GM19035 (cell line): ENCODE data around the gene ETV6.

Source experiments
- ATAC-seq: cut with Tn5 transposase; IDR thresholded peaks from one replicate; pipeline ENCODE4 v1.9.1; 2021; ENCODE audit not compliant: unreplicated experiment

Gene ETV6

DNA sequence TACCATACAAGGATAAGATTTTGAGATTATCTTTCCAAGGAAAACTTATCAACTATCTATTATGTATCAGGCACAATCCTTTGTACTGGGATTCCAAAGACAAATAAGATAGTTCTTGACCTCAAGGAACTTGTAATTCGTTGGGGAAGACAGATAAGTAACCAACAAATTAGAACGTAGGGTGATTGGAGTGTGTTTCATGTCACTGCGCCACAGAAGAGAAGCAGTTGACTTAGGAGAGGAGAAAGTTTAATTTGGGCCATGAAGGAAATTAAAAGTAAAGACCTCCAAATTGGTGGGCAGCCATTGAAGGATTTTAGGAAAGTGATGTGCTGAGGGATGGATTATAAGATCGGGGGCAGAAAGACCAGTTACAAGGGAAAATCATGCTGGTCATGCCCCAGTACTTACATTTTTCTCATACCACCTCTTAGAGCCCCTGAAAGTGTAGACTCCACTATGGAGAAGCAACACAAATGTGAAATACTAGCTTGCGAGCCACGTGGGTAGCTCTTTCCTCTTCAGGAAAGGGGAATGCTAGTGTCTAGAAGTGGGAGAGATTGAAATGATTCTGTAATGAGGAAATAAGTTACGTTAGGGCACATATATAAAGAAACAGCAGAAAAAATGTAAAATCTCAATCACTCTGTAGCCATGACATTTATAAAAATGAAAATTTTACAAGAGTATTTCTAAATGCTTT, 148.7 kb downstream of the ETV6 start:
- ATAC-seq: no peak

DNA sequence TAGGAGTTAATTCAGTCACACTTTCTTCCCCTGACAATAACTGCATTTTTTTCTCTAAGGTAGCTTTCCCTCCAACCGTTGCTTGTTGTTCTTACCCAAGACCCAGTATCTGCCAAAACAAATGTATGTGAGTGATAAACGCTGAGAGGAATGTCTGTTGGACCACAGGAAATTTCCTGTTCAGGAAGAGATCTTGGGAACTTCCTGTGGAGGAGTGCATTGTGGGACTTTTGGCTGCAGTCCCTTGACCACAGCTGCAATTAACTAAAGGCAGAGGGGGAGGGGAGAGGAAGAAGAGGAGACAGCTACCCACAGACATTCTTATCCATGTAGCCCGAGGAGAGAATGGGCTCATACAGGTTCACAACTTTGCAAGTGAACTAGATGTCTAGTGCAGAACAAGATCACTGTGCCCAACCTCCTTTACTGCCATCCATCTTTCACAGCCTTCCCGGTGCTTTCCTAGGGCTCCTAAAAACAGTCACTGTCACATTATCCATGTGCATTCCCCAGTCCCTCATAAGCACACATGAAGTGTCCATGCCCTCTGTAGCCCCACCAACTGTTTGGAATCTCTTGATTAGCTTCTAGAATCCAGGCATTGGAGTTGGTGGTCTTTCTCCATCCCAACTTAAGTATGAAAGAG, 149.5 kb downstream of the ETV6 start:
- ATAC-seq: no peak

DNA sequence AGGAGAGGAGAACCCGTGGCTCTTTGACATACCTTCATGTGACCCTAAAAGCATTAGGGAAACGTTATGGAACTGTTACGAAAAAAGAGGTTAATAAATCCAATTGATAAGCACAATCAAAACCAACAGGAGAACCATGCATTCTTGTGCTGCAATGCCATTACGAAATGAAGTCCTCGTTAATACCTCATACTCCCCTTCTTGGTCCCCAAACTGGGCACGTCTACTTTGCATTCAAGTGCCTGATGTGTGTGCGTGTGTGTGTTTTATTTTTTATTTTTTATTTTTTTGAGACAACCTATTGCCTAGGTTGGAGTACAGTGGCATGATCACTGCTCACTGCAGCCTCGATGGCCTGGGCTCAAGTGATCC, 150.0 kb downstream of the ETV6 start:
- no peak for ATAC-seq

DNA sequence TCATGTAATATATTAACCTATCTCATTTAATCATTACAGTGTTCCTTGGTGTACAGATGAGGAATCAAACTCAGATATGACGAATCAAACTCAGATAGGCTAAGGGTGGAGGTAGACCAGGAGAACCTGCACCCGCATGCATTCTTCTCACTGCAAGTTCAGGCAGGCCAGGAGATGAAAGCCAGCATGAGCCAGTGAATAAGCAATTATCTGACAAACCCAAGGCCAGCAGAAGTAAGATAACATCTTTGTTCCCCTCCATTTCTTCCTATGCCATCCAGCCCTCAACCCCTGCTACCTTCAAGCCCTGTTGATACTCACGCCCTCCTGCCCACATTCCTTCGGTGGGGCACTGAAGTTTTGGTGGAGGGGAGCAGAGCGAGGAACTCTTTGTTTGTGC, 152.2 kb downstream of the ETV6 start:
- no peak for ATAC-seq

DNA sequence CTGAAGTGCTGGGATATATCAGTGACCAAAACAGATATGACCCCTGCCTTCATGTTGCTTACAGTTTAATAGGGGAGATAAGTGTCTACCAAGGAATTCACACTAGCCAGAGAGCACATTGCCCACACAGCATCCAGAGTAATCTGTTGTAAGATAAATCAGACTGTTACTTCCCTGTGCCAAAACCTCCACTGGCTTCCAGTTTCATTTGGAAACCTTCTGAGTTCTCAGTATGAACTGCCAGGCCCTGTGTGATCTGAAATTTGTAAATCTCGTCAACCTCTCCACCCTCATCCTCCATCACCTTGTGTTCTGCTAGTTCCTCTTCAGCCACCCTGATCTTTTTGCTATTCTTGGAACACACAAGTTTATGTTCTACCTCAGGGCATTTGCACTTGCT, 154.7 kb downstream of the ETV6 start:
- ATAC-seq: no peak

DNA sequence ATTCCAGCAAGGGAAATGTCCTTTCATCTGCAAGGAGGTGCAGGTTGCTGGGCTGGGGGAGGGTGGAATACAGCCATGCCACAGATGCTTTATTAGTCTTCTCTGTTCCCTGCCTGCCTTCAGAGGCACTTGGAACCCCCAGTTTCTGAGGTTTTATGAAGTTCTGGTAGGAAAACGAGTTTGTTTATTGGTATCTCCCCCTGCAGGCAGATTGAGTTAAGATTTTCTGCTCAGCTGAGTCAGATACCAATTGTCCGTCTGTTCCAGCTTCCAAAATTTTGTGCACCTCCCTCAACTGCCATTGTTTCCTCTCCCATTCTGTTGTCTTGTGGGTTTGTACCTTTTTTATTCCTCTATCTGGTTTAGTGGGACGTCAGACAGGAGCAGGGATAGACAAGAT, 155.6 kb downstream of the ETV6 start:
- no peak for ATAC-seq

DNA sequence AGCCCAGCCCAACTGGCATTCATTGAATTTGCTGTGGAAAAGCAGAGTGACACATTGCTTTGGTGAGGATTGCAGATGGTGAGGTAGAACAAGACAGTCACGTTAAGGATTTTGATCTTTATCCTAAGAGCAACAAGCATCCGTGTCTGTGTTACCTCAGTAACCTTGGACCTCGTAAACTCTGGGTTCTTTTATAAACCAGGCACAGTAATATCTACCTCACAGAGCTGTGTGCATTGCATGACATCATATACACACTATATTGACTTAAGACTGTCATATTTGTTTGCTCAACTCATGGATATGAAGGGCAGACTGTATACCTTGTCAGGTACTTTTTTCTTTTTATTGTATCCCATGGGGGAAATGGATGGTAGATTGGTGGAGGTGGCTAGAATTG, 156.2 kb downstream of the ETV6 start:
- no peak for ATAC-seq

DNA sequence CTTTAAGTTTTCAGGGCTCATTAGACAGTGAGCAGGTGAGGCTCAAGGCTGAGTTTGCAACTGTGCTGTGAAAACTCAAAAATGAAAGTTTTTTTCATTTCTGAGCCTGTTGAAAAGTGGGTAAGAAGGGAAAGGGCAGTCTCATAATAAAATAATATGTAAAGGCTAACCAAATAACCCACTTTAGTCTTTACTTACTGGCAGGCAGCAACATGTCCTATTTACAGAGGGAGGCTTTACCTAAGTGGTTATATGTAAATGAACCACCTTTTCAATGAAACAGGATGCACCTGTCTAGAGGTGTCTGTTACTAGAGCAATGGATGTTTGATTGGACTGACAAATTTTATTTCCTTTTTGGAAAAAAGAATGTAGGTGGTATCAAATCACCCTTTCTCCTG, 158.0 kb downstream of the ETV6 start:
- ATAC-seq: no peak

DNA sequence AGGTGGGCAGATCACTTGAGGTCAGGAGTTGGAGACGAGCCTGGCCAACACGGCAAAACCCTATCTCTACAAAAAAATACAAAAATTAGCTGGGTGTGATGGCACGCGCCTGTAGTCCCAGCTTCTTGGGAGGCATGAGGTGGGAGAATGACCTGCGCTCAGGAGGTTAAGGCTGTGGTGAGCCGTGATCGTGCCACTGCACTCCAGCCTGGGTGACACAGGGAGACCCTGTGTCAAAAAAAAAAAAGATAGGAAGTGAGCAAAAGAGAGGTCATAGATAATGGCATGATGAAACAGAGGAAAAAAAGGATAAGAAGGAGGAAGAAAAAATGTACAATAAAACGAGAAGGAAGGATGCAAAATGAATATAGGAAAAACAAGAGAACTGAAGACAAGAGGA, 159.5 kb downstream of the ETV6 start:
- ATAC-seq: no peak

DNA sequence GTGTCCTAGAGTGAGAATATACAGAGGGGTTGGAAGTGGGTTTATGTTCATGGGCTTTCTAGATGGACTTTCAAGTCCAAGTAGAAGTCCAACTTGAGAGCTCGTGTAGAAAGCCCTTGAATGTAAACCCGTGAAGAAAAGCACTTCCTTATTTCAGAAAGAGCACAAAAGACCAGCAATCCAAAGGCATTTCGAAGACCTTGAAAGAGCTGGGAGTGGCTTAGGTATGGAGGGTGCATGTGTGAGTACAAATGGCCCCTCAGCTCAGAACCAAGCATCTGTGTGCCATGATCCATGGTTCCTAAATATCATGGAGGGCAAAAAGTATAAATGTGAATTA, 160.7 kb downstream of the ETV6 start:
- no peak for ATAC-seq

DNA sequence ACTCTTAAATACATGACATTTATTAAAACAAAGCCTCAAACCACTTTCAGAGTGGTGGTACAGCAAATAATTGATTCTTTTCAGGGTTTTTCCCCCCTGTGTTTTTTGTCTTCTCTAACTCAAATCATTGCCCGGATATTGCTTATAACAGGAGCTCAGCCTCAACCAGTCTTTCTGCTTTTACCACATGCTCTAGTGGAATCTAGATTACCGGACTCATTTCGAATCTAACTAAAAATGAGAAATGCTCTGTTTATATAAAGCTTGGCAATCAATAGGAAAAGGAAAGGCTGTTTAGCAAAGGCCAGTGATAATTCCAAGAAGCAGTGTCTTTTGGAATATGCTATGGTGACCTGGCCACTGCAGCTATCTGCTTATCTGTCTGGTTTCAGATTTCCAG, 161.5 kb downstream of the ETV6 start:
- no peak for ATAC-seq

DNA sequence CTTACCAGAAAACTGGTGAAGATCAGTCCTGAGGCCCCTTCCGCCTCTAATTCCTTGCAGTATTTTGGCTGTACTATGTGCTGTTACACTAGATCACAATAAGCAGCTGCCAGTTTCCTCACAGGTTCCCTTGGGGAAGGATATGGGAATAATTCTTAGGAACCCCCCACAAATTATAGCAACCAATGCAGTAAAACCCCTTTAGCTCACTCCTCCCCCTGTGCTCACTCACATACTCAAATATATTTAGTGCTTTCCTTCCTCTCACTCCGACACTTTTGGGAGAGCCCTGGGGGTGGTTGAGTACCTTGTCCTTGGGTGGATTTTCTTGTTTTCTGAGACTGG, 162.7 kb downstream of the ETV6 start:
- no peak for ATAC-seq

DNA sequence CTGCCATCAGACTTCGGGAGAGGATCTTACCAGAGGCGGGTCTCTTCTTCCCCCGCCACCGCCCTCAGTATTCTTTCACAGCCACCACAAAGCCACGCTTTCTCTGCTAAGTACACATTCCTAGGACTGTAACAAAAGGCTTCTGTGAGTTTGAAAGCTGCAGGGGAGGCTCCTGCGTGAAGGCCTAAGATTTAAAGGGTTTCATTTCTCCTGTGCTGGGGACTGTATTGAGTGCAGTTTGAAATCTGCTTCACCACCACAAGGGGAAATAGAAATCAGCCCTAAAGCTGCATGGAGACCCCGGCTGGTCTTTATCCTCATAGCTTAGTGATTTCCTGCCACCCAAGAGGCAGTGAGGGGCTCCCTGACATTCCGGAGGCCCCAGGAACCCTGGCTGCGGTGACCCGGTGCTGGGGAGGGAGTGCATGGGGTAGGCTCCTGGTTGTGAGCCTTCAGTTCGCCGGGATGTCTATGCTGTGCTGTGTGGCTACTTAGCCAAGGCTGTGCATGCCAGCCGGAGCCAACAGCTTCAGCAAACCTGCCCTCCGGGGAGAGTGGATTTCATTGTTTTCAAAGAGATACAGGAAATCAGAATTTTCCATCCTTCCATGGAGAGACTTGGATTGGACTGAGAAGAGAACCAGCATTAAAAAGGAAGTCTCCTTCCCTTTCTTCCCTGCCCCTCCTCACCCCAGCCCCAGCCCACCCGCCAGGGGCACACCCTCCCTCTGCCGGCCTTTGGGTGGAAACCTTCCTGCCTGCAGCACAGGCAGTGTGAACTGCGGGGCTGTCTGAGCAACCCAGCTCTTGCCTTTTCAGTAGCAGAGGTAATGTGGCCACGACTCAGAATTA, 163.3 kb downstream of the ETV6 start:
- no peak for ATAC-seq

DNA sequence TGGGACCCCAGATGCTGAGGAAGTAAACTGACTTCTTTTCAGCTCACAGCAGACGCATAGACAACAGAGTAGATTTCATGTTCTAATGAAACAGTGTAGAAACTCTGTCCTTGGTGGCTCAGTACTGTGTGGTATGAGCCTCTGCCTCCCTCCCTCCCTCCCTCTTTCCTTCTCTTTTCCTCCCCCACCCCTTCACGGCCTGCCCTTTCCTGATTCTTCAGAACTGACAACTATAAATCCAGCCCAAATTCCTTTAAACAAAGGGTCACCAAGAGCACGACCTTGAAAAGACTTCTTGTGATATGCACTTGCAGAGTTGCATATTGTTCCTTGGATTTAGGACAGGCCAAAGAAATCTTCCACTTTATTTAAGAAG, 164.0 kb downstream of the ETV6 start:
- no peak for ATAC-seq

DNA sequence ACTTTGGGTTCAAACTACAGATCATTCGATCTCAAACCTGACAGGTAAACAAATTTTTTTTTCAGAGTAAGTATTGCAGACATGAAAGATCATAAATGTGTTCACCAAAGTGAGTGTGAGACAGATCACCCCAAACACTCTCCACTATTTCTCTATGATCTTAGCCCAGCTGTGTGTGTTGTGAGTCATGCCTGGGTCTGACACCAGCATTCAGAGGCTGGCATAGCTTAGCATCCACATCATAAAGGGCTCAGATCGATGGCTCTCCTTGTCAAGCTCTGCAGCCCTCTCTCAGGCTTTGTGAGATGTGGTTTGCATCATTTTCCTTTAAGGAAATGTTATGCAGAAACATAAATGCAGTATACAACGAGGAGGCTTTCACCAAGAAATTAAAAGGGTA, 164.9 kb downstream of the ETV6 start:
- ATAC-seq: no peak

DNA sequence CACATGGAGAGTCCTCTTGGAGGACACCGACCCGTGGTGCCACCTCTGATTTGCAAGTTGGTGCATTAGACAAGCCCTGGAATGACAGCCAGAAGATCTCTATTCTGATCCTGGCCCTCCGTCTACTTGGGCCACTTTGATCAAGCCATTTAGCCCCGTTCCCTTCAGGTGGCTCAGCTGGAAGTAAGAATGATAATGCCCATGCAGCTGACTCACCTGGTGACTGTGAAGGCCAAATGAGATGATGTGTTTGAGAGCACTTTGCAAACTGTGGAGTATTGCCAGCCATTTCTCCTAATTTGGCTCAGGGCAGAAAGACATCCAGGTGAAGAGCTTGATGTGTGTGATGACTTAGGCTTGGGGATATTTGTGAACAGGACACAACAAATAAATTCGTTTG, 165.9 kb downstream of the ETV6 start:
- no peak for ATAC-seq

DNA sequence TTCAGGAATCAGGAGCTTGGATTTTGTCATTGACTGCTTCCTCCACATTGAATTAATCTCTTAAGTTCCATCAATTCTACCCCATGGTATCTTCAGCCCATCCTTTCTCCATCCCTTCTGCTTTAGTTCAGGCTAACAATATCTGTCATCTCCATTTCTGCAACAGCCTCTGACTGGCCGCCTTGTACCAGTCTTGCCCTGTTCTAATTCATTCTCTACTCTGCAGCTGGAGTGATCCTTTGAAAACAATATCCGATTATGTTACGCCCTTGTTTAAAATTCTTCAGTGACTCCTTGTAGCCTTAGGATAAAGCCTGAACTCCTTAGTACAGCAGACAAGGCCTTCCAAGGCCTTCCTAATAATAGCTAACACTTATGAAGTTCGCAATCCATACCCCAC, 170.2 kb downstream of the ETV6 start:
- ATAC-seq: no peak

DNA sequence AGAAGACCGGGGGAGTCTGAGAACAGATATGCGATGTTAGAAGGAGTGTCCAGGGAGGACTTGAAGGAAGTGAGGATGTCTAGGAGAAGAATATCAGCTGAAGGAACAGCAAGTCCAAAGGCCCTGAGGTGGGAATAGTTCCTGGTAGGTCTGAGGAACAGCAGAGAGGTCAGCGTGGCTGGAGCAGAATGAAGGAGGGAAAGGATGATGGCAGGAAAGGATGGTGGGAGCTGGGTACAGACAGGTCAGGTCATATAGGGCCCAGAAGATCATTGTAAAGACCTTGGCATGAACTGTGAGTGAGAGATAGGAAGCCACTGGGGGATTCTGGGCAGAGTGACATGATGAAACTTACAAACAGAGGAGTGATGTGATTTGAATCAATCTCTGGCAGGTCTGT, 171.0 kb downstream of the ETV6 start:
- no peak for ATAC-seq

DNA sequence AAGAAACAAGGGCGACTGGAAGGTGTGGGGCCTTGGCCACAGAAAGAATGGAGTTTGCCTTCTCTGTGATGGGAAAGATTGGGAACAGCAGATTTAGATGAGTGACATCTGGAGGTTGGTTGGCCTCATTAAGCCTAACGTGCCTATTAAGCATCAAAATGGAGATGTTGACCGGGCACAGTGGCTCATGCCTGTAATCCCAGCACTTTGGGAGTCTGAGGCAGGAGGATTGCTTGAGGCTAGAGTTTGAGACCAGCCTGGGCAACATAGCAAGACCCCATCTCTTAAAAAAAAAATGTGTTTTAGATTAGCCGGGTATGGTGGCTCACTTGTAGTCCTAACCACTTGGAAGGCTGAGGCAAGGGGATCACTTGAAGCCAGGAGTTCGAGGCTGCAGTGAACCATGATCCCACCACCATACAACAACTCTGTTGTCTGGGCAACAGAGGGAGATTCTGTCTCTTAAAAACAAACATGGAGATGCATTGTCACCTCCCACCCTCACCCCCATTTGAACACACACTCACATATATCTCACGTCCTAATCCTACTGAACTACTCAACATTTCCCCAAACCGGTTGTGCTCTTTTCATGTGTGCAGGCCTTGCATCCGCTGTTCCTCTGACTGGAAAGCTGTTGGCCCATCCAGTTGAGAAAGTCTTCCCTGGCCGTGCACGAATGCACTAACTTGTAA, 172.1 kb downstream of the ETV6 start:
- ATAC-seq: no peak

DNA sequence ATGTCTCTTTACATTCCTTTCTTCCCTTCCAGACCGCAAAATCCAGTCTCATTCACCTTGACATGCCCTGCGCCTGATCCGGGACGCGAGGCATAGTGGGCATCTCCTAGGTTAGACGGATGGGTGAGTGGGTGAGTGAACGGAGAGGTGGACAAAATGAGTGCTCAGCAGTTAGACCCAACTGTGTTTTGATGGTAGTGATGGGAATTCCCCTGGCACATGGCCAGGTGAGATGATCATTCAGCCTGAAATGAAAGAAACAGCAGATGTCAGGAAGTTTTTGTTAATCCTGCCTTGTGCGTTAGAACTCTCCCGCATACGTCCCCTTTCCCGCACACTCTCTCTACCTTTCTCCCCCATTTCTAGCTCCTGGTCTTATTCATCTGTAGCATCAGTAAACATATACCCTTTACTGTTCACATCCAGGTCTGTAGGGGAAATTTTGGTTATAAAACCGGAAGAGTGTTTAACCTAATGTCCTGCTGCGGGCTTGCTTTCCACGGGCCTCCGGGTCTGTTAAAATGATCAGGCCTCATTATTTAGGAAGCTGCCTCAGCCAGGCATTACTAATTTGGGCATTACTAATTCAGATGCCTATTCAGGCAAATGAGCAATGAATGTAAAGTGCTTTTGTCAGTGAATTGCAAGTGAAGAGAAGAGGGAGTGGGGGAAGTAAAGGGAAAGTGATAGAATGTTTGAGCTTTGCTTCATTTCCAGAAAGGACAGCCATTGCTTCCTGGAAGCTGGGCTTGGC, 172.8 kb downstream of the ETV6 start:
- ATAC-seq: peak; percentile 53

DNA sequence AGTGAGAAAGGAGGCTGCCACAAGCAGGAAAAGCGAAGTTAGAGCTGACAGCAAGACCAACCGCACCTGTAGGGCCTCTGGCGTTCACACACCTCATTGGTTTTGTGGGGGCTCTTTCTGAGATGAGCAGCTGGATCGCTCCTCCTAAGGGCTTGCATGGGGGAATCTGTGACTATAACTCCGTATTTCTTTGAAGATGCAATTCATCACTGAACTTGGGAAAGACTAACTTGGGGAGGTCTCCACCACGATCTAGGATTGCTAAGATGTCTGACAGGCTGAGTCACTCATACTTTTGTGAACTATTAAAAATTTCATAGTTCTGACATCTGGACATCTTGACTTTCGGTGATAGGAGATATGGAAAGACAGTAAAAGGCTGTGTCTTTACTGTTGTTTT, 173.6 kb downstream of the ETV6 start:
- ATAC-seq: no peak
